Measurements from ENCODE around the gene RPL22.

RPL22 gene

GRCh38 chr1:6218375-6219164, 19.2 kb upstream of the RPL22 start:
- no peak overlapping the region for H3K4me3 ChIP-seq (ENCODE audit: low read depth, low read length)
- TF ChIP-seq CTCF (conservative IDR thresholded peaks at IDR 0.05; ENCODE audit: low read depth, low read length) = no peak
- DNase-seq (ENCODE audit: low read depth) = no peak

- no peak for TF ChIP-seq CTCF (conservative IDR thresholded peaks at IDR 0.05; ENCODE audit: low read depth, low read length)
- DNase-seq (ENCODE audit: low read depth) = no peak
- no peak overlapping the region for H3K4me3 ChIP-seq (ENCODE audit: low read depth, low read length)
Measured at GRCh38 chr1:6212193-6212959, 13.0 kb upstream of the RPL22 start.

GRCh38 chr1:6211731-6212130, 12.3 kb upstream of the RPL22 start:
- no peak for TF ChIP-seq CTCF (conservative IDR thresholded peaks at IDR 0.05; ENCODE audit: low read depth, low read length)
- no peak overlapping the region for H3K4me3 ChIP-seq (ENCODE audit: low read depth, low read length)
- DNase-seq (ENCODE audit: low read depth) = no peak

- no peak for DNase-seq (ENCODE audit: low read depth)
- no peak overlapping the region for H3K4me3 ChIP-seq (ENCODE audit: low read depth, low read length)
- TF ChIP-seq CTCF (conservative IDR thresholded peaks at IDR 0.05; ENCODE audit: low read depth, low read length) = no peak
Measured at GRCh38 chr1:6210591-6211355, 11.4 kb upstream of the RPL22 start.

GRCh38 chr1:6209661-6210580, 10.5 kb upstream of the RPL22 start:
- DNase-seq (ENCODE audit: low read depth) = no peak
- peak overlapping the region; percentile 57 for H3K4me3 ChIP-seq (ENCODE audit: low read depth, low read length)
- TF ChIP-seq CTCF (conservative IDR thresholded peaks at IDR 0.05; ENCODE audit: low read depth, low read length) = peak; percentile 24

Data from choroid plexus epithelial cell (primary cell).